ENCODE measurements around the gene ST6GALNAC6. TPM values are rescaled to one million over a fixed set of nuclear protein-coding genes. Genes with fewer than 3 reads are reported as not detected.

ST6GALNAC6 gene
- total and polyA plus RNA-seq, 2 of the 8 experiments (the other 6 are each of a cell fraction or from before 2014, with no cell fraction given) = 43.7 to 64.4 TPM

- Histone ChIP-seq H3K9ac (replicated peaks in 1 of 4; ENCODE audit: extremely low read depth in 1 of 4, low read depth in 3 of 4, low read length in 3 of 4) (no peak overlapping the region), H3K9me3 (ENCODE audit: insufficient read depth in 2 of 2, low read depth in 1 of 2, low read length in 1 of 2) (no peaks in the 10 kb centered on the region), H2BK20ac (ENCODE audit: low read length) (no peak overlapping the region), H3K27ac (ENCODE audit: low read depth, low read length) (no peak overlapping the region), H3K23ac (ENCODE audit: insufficient read length) (no peak overlapping the region), H3K14ac (ENCODE audit: insufficient read length) (no peak overlapping the region), H3K18ac (ENCODE audit: extremely low read depth, low read length) (no peak overlapping the region; the same call in 1 of the 2 replicates), H3K4me2 (ENCODE audit: insufficient read depth in 1 of 2, low read depth in 2 of 2, low read length in 2 of 2) (no peak overlapping the region), H3K56ac (replicated peaks; ENCODE audit: insufficient read length, low read depth, low read length) (no peak overlapping the region), H3K23me2 (ENCODE audit: low read depth, low read length) (no peaks in the 10 kb centered on the region), H2BK15ac (ENCODE audit: low read length) (no peak overlapping the region), H3K27me3 (replicated peaks in 1 of 4; ENCODE audit: control insufficient read depth in 3 of 4, extremely low read depth in 1 of 4, insufficient read depth in 3 of 4, low read length in 3 of 4) (no peaks in the 10 kb centered on the region), H2AK5ac (ENCODE audit: low read depth, low read length) (no peak overlapping the region), H4K91ac (replicated peaks; ENCODE audit: insufficient read length, low read length) (no peak overlapping the region), H4K20me1 (replicated peaks in 1 of 2; ENCODE audit: control insufficient read depth in 1 of 2, insufficient read depth in 2 of 2, low read length in 2 of 2) (no peaks in the 10 kb centered on the region), H3K4me1 (replicated peaks in 1 of 4; ENCODE audit: control insufficient read depth in 3 of 4, insufficient read depth in 4 of 4, low read length in 3 of 4) (peaks cover 0 to 4% (median 0%) of the 10 kb centered on the region in 4 experiments; a peak in 2 of 7 replicates), H3K4ac (replicated peaks; ENCODE audit: insufficient read length, low read depth, low read length) (no peak overlapping the region), H2BK12ac (ENCODE audit: low read depth, low read length) (no peak overlapping the region), H3K79me1 (ENCODE audit: low read depth, low read length) (no peaks in the 10 kb centered on the region), H4K5ac (ENCODE audit: insufficient read length, low read depth, low read length) (no peak overlapping the region), H3K79me2 (ENCODE audit: control insufficient read depth in 1 of 2, insufficient read depth in 2 of 2, low read length in 2 of 2) (no peaks in the 10 kb centered on the region), H3K36me3 (ENCODE audit: control insufficient read depth in 2 of 4, insufficient read depth in 4 of 4, low read length in 3 of 4) (no peaks in the 10 kb centered on the region), H3K4me3 (ENCODE audit: extremely low read depth in 1 of 4, insufficient read depth in 2 of 4, low read depth in 3 of 4, low read length in 4 of 4) (no peak overlapping the region), H4K8ac (ENCODE audit: extremely low read depth, insufficient read depth, low read length) (peak overlapping the region; percentile 11), H2BK120ac (replicated peaks; ENCODE audit: low read depth, low read length) (no peak overlapping the region), H2AFZ (ENCODE audit: low read length) (peak overlapping the region; percentile 50; the same call in 1 of the 2 replicates), H2BK5ac (ENCODE audit: low read depth, low read length) (no peak overlapping the region; the same call in 1 of the 2 replicates)
- POLR2A ChIA-PET (ENCODE audit: partially characterized antibody) = interaction anchor here (0.9 to 1.0 kb wide), 3 partner anchors 9 to 11 kb away, joined by 3 read pairs; no protein-coding TSS in a partner anchor
- FAIRE-seq (no peak), DNase-seq (ENCODE audit: low read depth in 1 of 2, low spot score in 2 of 2) (no peak)
- CTCF ChIA-PET (ENCODE audit: partially characterized antibody) = interaction anchor here (0.6 to 7.9 kb wide), 9 partner anchors 9 to 86 kb away, joined by 3 to 51 read pairs (median 4); no protein-coding TSS in a partner anchor
- 93% methylated on average over 9 of the region's 17 CpGs; no CpG with 5 or more reads in 1 of the 2 experiments for WGBS, 2 experiments (ENCODE audit: extremely low coverage in 1 of 2, insufficient coverage in 1 of 2, insufficient read length in 1 of 2, insufficient replicate concordance in 2 of 2, low coverage in 1 of 2, low lambda C conversion rate in 2 of 2, missing lambda C conversion rate in 1 of 2)
- no peak for TF ChIP-seq CEBPB (IDR thresholded peaks at IDR 0.05; ENCODE audit: low read depth, low read length)
- no peak for TF ChIP-seq YY1 (IDR thresholded peaks at IDR 0.05; ENCODE audit: low read depth, low read length)
- no peak for TF ChIP-seq MAFK (IDR thresholded peaks at IDR 0.05; ENCODE audit: low read depth, low read length)
- no peak for TF ChIP-seq USF2 (IDR thresholded peaks at IDR 0.05; ENCODE audit: low read length)
- TF ChIP-seq SIRT6 (IDR thresholded peaks at IDR 0.05; ENCODE audit: low read length) = no peak
- no peak for TF ChIP-seq MAX (IDR thresholded peaks at IDR 0.05)
- no peak for TF ChIP-seq EP300 (IDR thresholded peaks at IDR 0.05; ENCODE audit: borderline replicate concordance in 1 of 2, low read depth in 2 of 2, low read length in 2 of 2)
- no peak for TF ChIP-seq RBBP5 (IDR thresholded peaks at IDR 0.05; ENCODE audit: borderline replicate concordance, low read depth, low read length)
- no peak for TF ChIP-seq CHD2 (IDR thresholded peaks at IDR 0.05; ENCODE audit: low read length)
- TF ChIP-seq SP4 (IDR thresholded peaks at IDR 0.05; ENCODE audit: low read length) = no peak
- no peak for TF ChIP-seq TAF1 (IDR thresholded peaks at IDR 0.05; ENCODE audit: low read depth, low read length)
- TF ChIP-seq TAF7 (optimal IDR thresholded peaks at IDR 0.05; ENCODE audit: borderline replicate concordance, low read depth, low read length) = no peak
- no peak for TF ChIP-seq KDM1A (IDR thresholded peaks at IDR 0.05; ENCODE audit: borderline replicate concordance, low read length)
Measured at GRCh38 chr9:127835991-127836516, 63.3 kb downstream of the ST6GALNAC6 start.
